HEK293 (cell line): ENCODE measurements around the gene RPL19.

Experiments
- CTCF ChIA-PET: fragments of 350-600 bp; formaldehyde crosslinking; extraction: SDS; loops from one replicate; lab custom pipeline; 2021; ENCODE audit warnings: antibody characterized with exemption; lab: Yijun Ruan, JAX
- POLR2A ChIA-PET: fragments of 300-600 bp; formaldehyde crosslinking; extraction: SDS; loops from one replicate; lab custom pipeline; 2020; ENCODE audit warnings: antibody characterized with exemption, inconsistent platforms; lab: Yijun Ruan, JAX
- H3K27ac ChIP-seq: fragments of 200-500 bp; sonication (Bioruptor generic); 2 replicates; pipeline ENCODE4 v1.5.1; 2014; ENCODE audit warnings: low read depth, low read length, control low read depth, inconsistent platforms; ENCODE audit errors: extremely low read depth
- H3K36me3 ChIP-seq, 2 experiments: fragments of 200-500 bp in 1 of 2; sonication (Bioruptor generic) in 1 of 2; 1 replicate in 1 of 2; 2 replicates in 1 of 2; pipeline ENCODE4 v1.5.1; 2014 to 2017; ENCODE audit warnings: inconsistent platforms in 2 of 2, low read length in 2 of 2; ENCODE audit not compliant: control insufficient read depth in 2 of 2, insufficient read depth in 1 of 2
- H3K4me1 ChIP-seq: fragments of 200-500 bp; sonication (Bioruptor generic); 2 replicates; pipeline ENCODE4 v1.5.1; 2014; ENCODE audit warnings: mild to moderate bottlenecking, low read length, inconsistent platforms; ENCODE audit not compliant: control insufficient read depth, insufficient read depth
- H3K4me3 ChIP-seq: 2 replicates; pipeline ENCODE4 v1.5.1; 2011; ENCODE audit warnings: low read depth, mild to moderate bottlenecking, control low read depth, low read length, moderate library complexity
- H3K9me3 ChIP-seq: fragments of 200-500 bp; sonication (Bioruptor generic); 2 replicates; pipeline ENCODE4 v1.5.1; 2014; ENCODE audit warnings: low read depth, low read length, inconsistent platforms; ENCODE audit not compliant: control insufficient read depth, insufficient read depth
- KLF9 ChIP-seq: fragments of 450-650 bp; formaldehyde crosslinking; IDR thresholded peaks from 2 replicates; pipeline ENCODE4 v1.5.1; 2016; ENCODE audit warnings: missing biosample characterization, missing genetic modification characterization, low read depth
- MEIS1 ChIP-seq: sonication (generic); formaldehyde crosslinking; IDR thresholded peaks from 2 replicates; pipeline ENCODE4 v1.8.1; 2022; ENCODE audit warnings: missing genetic modification reagents, mild to moderate bottlenecking, borderline replicate concordance
- MYNN ChIP-seq: fragments of 450-650 bp; formaldehyde crosslinking; IDR thresholded peaks from 2 replicates; pipeline ENCODE4 v1.5.1; 2016; ENCODE audit warnings: missing biosample characterization, missing genetic modification characterization, borderline replicate concordance
- TCF7L2 ChIP-seq: IDR thresholded peaks from 2 replicates; pipeline ENCODE4 v1.6.1; 2011; ENCODE audit warnings: low read depth, mild to moderate bottlenecking, inconsistent platforms, low read length, moderate library complexity, borderline replicate concordance
- ZBTB1 ChIP-seq: fragments of 450-650 bp; formaldehyde crosslinking; IDR thresholded peaks from 2 replicates; pipeline ENCODE4 v1.5.1; 2016; ENCODE audit warnings: missing biosample characterization, missing genetic modification characterization
- ZBTB11 ChIP-seq: fragments of 450-650 bp; formaldehyde crosslinking; conservative IDR thresholded peaks from 2 replicates; pipeline ENCODE4 v1.5.1; 2016; ENCODE audit warnings: low read depth, missing biosample characterization, missing genetic modification characterization
- ZBTB17 ChIP-seq: fragments of 450-650 bp; formaldehyde crosslinking; IDR thresholded peaks from 2 replicates; pipeline ENCODE4 v1.5.1; 2016; ENCODE audit warnings: missing biosample characterization, missing genetic modification characterization
- ZBTB20 ChIP-seq: fragments of 450-650 bp; formaldehyde crosslinking; IDR thresholded peaks from 2 replicates; pipeline ENCODE4 v1.5.1; 2016; ENCODE audit warnings: missing biosample characterization, missing genetic modification characterization
- ZFHX2 ChIP-seq: fragments of 450-650 bp; formaldehyde crosslinking; conservative IDR thresholded peaks from 2 replicates; pipeline ENCODE4 v1.5.1; 2016; ENCODE audit warnings: missing biosample characterization, missing genetic modification characterization
- ZNF146 ChIP-seq: fragments of 450-650 bp; formaldehyde crosslinking; IDR thresholded peaks from 2 replicates; pipeline ENCODE4 v1.5.1; 2016; ENCODE audit warnings: missing biosample characterization, missing genetic modification characterization
- ZNF169 ChIP-seq: fragments of 450-650 bp; formaldehyde crosslinking; IDR thresholded peaks from 2 replicates; pipeline ENCODE4 v1.5.1; 2016; ENCODE audit warnings: missing biosample characterization, missing genetic modification characterization
- ZNF19 ChIP-seq: fragments of 450-650 bp; formaldehyde crosslinking; IDR thresholded peaks from 2 replicates; pipeline ENCODE4; 2016; ENCODE audit warnings: missing biosample characterization, missing genetic modification characterization, low read depth
- ZNF24 ChIP-seq: fragments of 450-650 bp; formaldehyde crosslinking; IDR thresholded peaks from 2 replicates; pipeline ENCODE4 v1.5.1; 2016; ENCODE audit warnings: missing biosample characterization, missing genetic modification characterization
- ZNF302 ChIP-seq: fragments of 450-650 bp; formaldehyde crosslinking; IDR thresholded peaks from 2 replicates; pipeline ENCODE4 v1.5.1; 2016; ENCODE audit warnings: missing biosample characterization, missing genetic modification characterization, low read depth
- ZNF341 ChIP-seq: fragments of 450-650 bp; formaldehyde crosslinking; IDR thresholded peaks from 2 replicates; pipeline ENCODE4; 2016; ENCODE audit warnings: low read depth, missing biosample characterization, missing genetic modification characterization
- ZNF394 ChIP-seq: fragments of 450-650 bp; formaldehyde crosslinking; IDR thresholded peaks from 2 replicates; pipeline ENCODE4 v1.5.1; 2016; ENCODE audit warnings: missing biosample characterization, missing genetic modification characterization, mild to moderate bottlenecking, moderate library complexity, borderline replicate concordance
- ZNF404 ChIP-seq: fragments of 450-650 bp; formaldehyde crosslinking; IDR thresholded peaks from 2 replicates; pipeline ENCODE4 v1.5.1; 2017; ENCODE audit warnings: missing biosample characterization, missing genetic modification characterization
- ZNF529 ChIP-seq: fragments of 450-650 bp; formaldehyde crosslinking; IDR thresholded peaks from 2 replicates; pipeline ENCODE4 v1.5.1; 2017; ENCODE audit warnings: missing genetic modification characterization, missing biosample characterization; ENCODE audit not compliant: insufficient replicate concordance
- ZNF626 ChIP-seq: fragments of 450-650 bp; sonication (Bioruptor Pico); formaldehyde crosslinking; IDR thresholded peaks from 2 replicates; pipeline ENCODE4 v1.5.1; 2018; ENCODE audit warnings: missing biosample characterization, missing genetic modification characterization, inconsistent platforms
- ZNF639 ChIP-seq: fragments of 450-650 bp; formaldehyde crosslinking; IDR thresholded peaks from 2 replicates; pipeline ENCODE4 v1.5.1; 2016; ENCODE audit warnings: missing biosample characterization, missing genetic modification characterization
- ZNF768 ChIP-seq: fragments of 450-650 bp; formaldehyde crosslinking; IDR thresholded peaks from 2 replicates; pipeline ENCODE4 v1.5.1; 2018; ENCODE audit warnings: missing biosample characterization, mild to moderate bottlenecking, missing genetic modification characterization
- ZNF785 ChIP-seq: fragments of 450-650 bp; formaldehyde crosslinking; IDR thresholded peaks from 2 replicates; pipeline ENCODE4 v1.5.1; 2016; ENCODE audit warnings: missing biosample characterization, missing genetic modification characterization
- TF ChIP-seq, protein P1 (sequence below): fragments of 450-650 bp; formaldehyde crosslinking; IDR thresholded peaks from 2 replicates; pipeline ENCODE4 v1.5.1; 2017; ENCODE audit warnings: missing biosample characterization, mild to moderate bottlenecking, missing genetic modification characterization, moderate library complexity
- TF ChIP-seq, protein P2 (sequence below): fragments of 450-650 bp; formaldehyde crosslinking; IDR thresholded peaks from 2 replicates; pipeline ENCODE4 v1.5.1; 2017; ENCODE audit warnings: missing biosample characterization, missing genetic modification characterization

Gene RPL19

GRCh38 chr17:39231591-39232551, 31.8 kb downstream of the RPL19 start (continued):
- TF ChIP-seq ZNF19 (no peak), ZNF302 (tag by site-specific recombination) (no peak), ZNF341 (peak; percentile 91), ZBTB11 (tag by site-specific recombination) (no peak), ZNF394 (tag by site-specific recombination) (no peak), ZNF24 (tag by site-specific recombination) (peak; percentile 16; the same call in 1 of the 2 replicates), ZBTB17 (peak; percentile 85), ZFHX2 (tag by site-specific recombination) (peak; percentile 68), ZNF785 (tag by site-specific recombination) (no peak), ZNF639 (tag by site-specific recombination) (peak; percentile 37; the same call in 1 of the 2 replicates), KLF9 (no peak), MYNN (tag by site-specific recombination) (no peak), TCF7L2 (no peak)
- TF ChIP-seq, protein P1, sequence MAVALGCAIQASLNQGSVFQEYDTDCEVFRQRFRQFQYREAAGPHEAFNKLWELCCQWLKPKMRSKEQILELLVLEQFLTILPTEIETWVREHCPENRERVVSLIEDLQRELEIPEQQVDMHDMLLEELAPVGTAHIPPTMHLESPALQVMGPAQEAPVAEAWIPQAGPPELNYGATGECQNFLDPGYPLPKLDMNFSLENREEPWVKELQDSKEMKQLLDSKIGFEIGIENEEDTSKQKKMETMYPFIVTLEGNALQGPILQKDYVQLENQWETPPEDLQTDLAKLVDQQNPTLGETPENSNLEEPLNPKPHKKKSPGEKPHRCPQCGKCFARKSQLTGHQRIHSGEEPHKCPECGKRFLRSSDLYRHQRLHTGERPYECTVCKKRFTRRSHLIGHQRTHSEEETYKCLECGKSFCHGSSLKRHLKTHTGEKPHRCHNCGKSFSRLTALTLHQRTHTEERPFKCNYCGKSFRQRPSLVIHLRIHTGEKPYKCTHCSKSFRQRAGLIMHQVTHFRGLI (tag by site-specific recombination): no peak

- POLR2A ChIA-PET: interaction anchor here (0.6 to 6.0 kb wide), 8 partner anchors 9 to 366 kb away, joined by 3 to 47 read pairs (median 4); partner anchors contain the start of genes LASP1, RPL19 and STAC2
- no peak for TF ChIP-seq ZNF404
- TF ChIP-seq ZNF529 (tag by site-specific recombination): no peak
- no peak for TF ChIP-seq ZNF626 (tag by site-specific recombination)
- TF ChIP-seq MEIS1 (CRISPR knock-in tag): no peak
- no peak for TF ChIP-seq MYNN (tag by site-specific recombination)
- peak; percentile 84; the same call in 1 of the 2 replicates for TF ChIP-seq ZNF768 (tag by site-specific recombination)
- TF ChIP-seq, protein P2, sequence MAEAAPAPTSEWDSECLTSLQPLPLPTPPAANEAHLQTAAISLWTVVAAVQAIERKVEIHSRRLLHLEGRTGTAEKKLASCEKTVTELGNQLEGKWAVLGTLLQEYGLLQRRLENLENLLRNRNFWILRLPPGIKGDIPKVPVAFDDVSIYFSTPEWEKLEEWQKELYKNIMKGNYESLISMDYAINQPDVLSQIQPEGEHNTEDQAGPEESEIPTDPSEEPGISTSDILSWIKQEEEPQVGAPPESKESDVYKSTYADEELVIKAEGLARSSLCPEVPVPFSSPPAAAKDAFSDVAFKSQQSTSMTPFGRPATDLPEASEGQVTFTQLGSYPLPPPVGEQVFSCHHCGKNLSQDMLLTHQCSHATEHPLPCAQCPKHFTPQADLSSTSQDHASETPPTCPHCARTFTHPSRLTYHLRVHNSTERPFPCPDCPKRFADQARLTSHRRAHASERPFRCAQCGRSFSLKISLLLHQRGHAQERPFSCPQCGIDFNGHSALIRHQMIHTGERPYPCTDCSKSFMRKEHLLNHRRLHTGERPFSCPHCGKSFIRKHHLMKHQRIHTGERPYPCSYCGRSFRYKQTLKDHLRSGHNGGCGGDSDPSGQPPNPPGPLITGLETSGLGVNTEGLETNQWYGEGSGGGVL (tag by site-specific recombination): no peak
- TF ChIP-seq ZBTB20 (tag by site-specific recombination): peak; percentile 28; the same call in 1 of the 2 replicates
- TF ChIP-seq ZBTB1 (tag by site-specific recombination): no peak
- TF ChIP-seq ZNF169: no peak
- no peak for TF ChIP-seq ZNF146 (tag by site-specific recombination)
Measured at GRCh38 chr17:39235555-39236449, 35.7 kb downstream of the RPL19 start.

More at GRCh38 chr17:39235555-39236449, 35.7 kb downstream of the RPL19 start:
- H3K36me3 ChIP-seq: no peaks in the 10 kb centered on the region
- H3K4me1 ChIP-seq: peaks cover 10% of the 10 kb centered on the region
- no peak overlapping the region for H3K27ac ChIP-seq
- CTCF ChIA-PET: interaction anchor here (0.5 to 20.9 kb wide), 62 partner anchors 6 to 635 kb away, joined by 3 to 733 read pairs (median 4); partner anchors contain the start of genes ARL5C, RPL19 and STAC2
- H3K4me3 ChIP-seq: no peak overlapping the region
- H3K9me3 ChIP-seq: no peaks in the 10 kb centered on the region
